ENCODE results near the gene CAPG. TPM values are rescaled to one million over a fixed set of nuclear protein-coding genes. Genes with fewer than 3 reads are reported as not detected.

The CAPG gene
- total RNA-seq, 2 experiments from 2014 or later, result 8.1 to 9.8 TPM

DNA sequence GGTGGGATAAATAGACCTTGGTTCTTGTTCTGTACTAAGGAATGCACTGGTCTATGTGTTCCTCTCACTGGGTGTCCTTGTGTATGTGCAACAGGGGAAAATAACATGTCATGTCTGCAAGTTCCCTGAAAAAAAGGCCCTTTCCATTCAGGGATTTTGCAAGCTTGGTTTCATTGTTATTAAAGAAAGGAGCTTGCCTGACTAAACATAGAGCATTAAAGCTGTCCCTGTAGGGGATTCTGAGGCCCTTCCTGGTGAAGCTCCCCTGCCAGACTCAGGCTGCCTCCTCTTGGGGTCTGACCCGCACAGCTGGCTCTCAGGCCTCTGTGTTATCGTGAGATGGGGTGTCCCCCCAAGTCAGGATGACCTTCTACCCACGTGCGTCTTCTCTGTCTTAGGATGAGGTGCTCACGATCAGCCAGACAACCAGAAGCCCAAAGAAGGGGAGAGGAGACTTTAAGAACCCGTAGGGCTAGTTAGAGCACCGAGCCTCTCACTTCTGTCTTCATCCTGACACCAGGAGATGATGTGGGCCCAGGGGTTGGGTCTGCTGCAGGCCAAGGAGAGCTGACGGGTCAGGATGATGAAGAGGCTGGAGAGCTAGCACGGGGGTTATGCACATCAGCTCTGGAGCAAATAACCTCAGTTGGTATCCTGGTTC lies 21.2 kb downstream of the CAPG start:
- ChIA-PET POLR2A (interaction anchor here (0.6 kb wide), 1 partner anchor 118 kb away, joined by 4 read pairs; no protein-coding TSS in a partner anchor), CTCF (ENCODE audit: unreplicated experiment) (no interaction called here)
- BruUV-seq (replicated peaks), result no TSS peak
- intact Hi-C loops (cut with micrococcal nuclease; ENCODE audit: unreplicated experiment), result no loop called here
- TF ChIP-seq EZH2phosphoT487 (IDR thresholded peaks at IDR 0.05; ENCODE audit: borderline replicate concordance, low read depth, low read length), result no peak
- TF ChIP-seq, protein P1, sequence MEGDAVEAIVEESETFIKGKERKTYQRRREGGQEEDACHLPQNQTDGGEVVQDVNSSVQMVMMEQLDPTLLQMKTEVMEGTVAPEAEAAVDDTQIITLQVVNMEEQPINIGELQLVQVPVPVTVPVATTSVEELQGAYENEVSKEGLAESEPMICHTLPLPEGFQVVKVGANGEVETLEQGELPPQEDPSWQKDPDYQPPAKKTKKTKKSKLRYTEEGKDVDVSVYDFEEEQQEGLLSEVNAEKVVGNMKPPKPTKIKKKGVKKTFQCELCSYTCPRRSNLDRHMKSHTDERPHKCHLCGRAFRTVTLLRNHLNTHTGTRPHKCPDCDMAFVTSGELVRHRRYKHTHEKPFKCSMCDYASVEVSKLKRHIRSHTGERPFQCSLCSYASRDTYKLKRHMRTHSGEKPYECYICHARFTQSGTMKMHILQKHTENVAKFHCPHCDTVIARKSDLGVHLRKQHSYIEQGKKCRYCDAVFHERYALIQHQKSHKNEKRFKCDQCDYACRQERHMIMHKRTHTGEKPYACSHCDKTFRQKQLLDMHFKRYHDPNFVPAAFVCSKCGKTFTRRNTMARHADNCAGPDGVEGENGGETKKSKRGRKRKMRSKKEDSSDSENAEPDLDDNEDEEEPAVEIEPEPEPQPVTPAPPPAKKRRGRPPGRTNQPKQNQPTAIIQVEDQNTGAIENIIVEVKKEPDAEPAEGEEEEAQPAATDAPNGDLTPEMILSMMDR (conservative IDR thresholded peaks at IDR 0.05; ENCODE audit: low read length), result no peak
- H3K4me1 ChIP-seq (ENCODE audit: insufficient read depth, low read length, poor library complexity, severe bottlenecking), result peaks cover 8% of the 10 kb centered on the region
- no peaks in the 10 kb centered on the region for H3K79me2 ChIP-seq (ENCODE audit: insufficient read depth, low read depth, low read length)
- no peaks in the 10 kb centered on the region for H4K20me1 ChIP-seq (ENCODE audit: insufficient read depth, low read length)
- H2AFZ ChIP-seq (ENCODE audit: low read length), result no peak overlapping the region
- no peak overlapping the region for H3K4me2 ChIP-seq (ENCODE audit: low read length)
- no peak for DNase-seq (ENCODE audit: low spot score)
- 0 out of 2 replicates have a peak, but pooled peaks cover 3% of the 10 kb centered on the region for H3K36me3 ChIP-seq (ENCODE audit: insufficient read depth, low read length)
- no peaks in the 10 kb centered on the region for H3K9me2 ChIP-seq (ENCODE audit: insufficient read depth, low read length)
- no peak overlapping the region for H3K27ac ChIP-seq (ENCODE audit: low read depth, low read length, poor library complexity, severe bottlenecking)
- no peak overlapping the region for H3K4me3 ChIP-seq (ENCODE audit: low read depth, low read length, poor library complexity, severe bottlenecking)
- H3K9me3 ChIP-seq (ENCODE audit: low read length), result no peaks in the 10 kb centered on the region

DNA sequence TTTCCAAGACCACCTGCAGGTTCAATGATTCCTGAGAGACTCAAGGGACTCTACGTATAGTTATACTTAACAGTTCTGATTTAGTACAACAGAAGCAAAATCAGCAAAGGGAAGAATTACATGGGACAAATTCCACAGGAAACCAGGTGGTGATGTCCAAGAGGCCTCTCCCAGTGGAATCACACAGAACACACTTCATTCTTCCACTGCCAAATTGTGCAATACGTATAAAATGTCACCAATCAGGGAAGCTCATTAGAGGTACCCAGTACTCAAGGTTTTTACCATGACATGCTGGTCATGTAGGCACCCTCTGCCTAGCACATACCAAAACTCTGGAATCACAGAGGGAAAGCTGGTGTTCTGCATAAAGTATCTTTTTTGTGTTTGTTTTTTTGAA lies 22.4 kb downstream of the CAPG start:
- H3K79me2 ChIP-seq (ENCODE audit: insufficient read depth, low read depth, low read length), result no peaks in the 10 kb centered on the region
- BruUV-seq (replicated peaks), result no TSS peak
- POLR2A ChIA-PET, result interaction anchor here (0.7 kb wide), 2 partner anchors 27 to 61 kb away, joined by 3 read pairs; no protein-coding TSS in a partner anchor
- H2AFZ ChIP-seq (ENCODE audit: low read length), result no peak overlapping the region
- H4K20me1 ChIP-seq (ENCODE audit: insufficient read depth, low read length), result no peaks in the 10 kb centered on the region
- H3K9me3 ChIP-seq (ENCODE audit: low read length), result no peaks in the 10 kb centered on the region
- CTCF ChIA-PET (ENCODE audit: unreplicated experiment), result no interaction called here
- H3K4me2 ChIP-seq (ENCODE audit: low read length), result no peak overlapping the region
- intact Hi-C loops (cut with micrococcal nuclease; ENCODE audit: unreplicated experiment), result no loop called here
- peaks cover 6% of the 10 kb centered on the region for H3K4me1 ChIP-seq (ENCODE audit: insufficient read depth, low read length, poor library complexity, severe bottlenecking)
- no peak overlapping the region for H3K4me3 ChIP-seq (ENCODE audit: low read depth, low read length, poor library complexity, severe bottlenecking)
- H3K9me2 ChIP-seq (ENCODE audit: insufficient read depth, low read length), result no peaks in the 10 kb centered on the region
- DNase-seq (ENCODE audit: low spot score), result no peak
- H3K36me3 ChIP-seq (ENCODE audit: insufficient read depth, low read length), result 0 out of 2 replicates have a peak, but pooled peaks cover 3% of the 10 kb centered on the region
- TF ChIP-seq, protein P1 (conservative IDR thresholded peaks at IDR 0.05; ENCODE audit: low read length), result no peak
- no peak for TF ChIP-seq EZH2phosphoT487 (IDR thresholded peaks at IDR 0.05; ENCODE audit: borderline replicate concordance, low read depth, low read length)
- no peak overlapping the region for H3K27ac ChIP-seq (ENCODE audit: low read depth, low read length, poor library complexity, severe bottlenecking)

GRCh38 chr2:85385746-85386145 lies 24.4 kb downstream of the CAPG start:
- Histone ChIP-seq H3K4me1 (ENCODE audit: insufficient read depth, low read length, poor library complexity, severe bottlenecking) (no peaks in the 10 kb centered on the region), H3K79me2 (ENCODE audit: insufficient read depth, low read depth, low read length) (no peaks in the 10 kb centered on the region), H3K36me3 (ENCODE audit: insufficient read depth, low read length) (peaks cover 12% of the 10 kb centered on the region), H4K20me1 (ENCODE audit: insufficient read depth, low read length) (no peaks in the 10 kb centered on the region), H3K4me3 (ENCODE audit: low read depth, low read length, poor library complexity, severe bottlenecking) (no peak overlapping the region), H3K4me2 (ENCODE audit: low read length) (no peak overlapping the region), H3K27ac (ENCODE audit: low read depth, low read length, poor library complexity, severe bottlenecking) (no peak overlapping the region), H2AFZ (ENCODE audit: low read length) (no peak overlapping the region), H3K9me3 (ENCODE audit: low read length) (no peaks in the 10 kb centered on the region), H3K9me2 (ENCODE audit: insufficient read depth, low read length) (no peaks in the 10 kb centered on the region)
- CTCF ChIA-PET (ENCODE audit: unreplicated experiment), result no interaction called here
- intact Hi-C loops (cut with micrococcal nuclease; ENCODE audit: unreplicated experiment), result no loop called here
- TF ChIP-seq, protein P1 (conservative IDR thresholded peaks at IDR 0.05; ENCODE audit: low read length), result no peak
- no peak for TF ChIP-seq EZH2phosphoT487 (IDR thresholded peaks at IDR 0.05; ENCODE audit: borderline replicate concordance, low read depth, low read length)
- no peak for DNase-seq (ENCODE audit: low spot score)
- BruUV-seq (replicated peaks), result no TSS peak
- POLR2A ChIA-PET, result interaction anchor here (0.6 kb wide), 1 partner anchor 9 kb away, joined by 3 read pairs; no protein-coding TSS in a partner anchor
